GM19467 (cell line): Measurements from ENCODE around the gene RETREG1.

Experiments
- ATAC-seq: cut with Tn5 transposase; IDR thresholded peaks from one replicate; pipeline ENCODE4 v1.9.1; 2021; ENCODE audit warnings: mild to moderate bottlenecking, moderate library complexity; ENCODE audit not compliant: unreplicated experiment

Gene RETREG1

GRCh38 chr5:16534280-16534679, 82.5 kb downstream of the RETREG1 start:
- ATAC-seq = no peak

DNA sequence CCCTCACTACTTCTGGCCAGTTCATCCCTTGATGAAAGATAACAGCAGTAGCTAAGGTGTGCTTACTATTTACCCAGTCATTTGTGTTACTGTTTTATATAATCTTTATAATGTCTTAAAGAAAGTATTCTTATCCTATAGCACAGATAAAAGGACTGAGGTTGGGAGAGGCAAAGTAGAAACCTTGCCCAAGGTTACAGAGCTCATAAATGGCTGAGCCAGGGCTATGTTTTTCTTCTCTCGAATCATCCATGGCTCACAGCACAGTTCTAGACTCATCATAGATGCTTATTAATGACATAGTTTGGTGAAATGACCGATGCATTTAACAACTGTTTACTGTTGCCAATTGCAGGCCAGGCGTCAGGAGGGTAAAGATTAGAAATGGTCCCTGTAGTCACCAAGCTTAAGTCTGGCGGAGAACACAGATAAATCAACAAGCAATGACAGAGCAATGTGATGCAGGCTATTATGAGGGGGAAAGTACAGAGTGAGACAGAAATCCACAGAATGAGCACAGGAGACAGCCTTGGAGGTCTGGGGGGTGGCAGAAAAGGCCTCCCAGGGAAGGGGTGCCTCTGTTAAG, 85.6 kb downstream of the RETREG1 start:
- ATAC-seq = no peak

- no peak for ATAC-seq
These were observed 87.5 kb downstream of the RETREG1 start for GRCh38 chr5:16529306-16529705.

GRCh38 chr5:16528382-16529110, 88.3 kb downstream of the RETREG1 start:
- ATAC-seq = no peak

- no peak for ATAC-seq
These were observed 91.1 kb downstream of the RETREG1 start for GRCh38 chr5:16525651-16526050.

GRCh38 chr5:16524286-16524685, 92.5 kb downstream of the RETREG1 start:
- ATAC-seq = no peak

- no peak for ATAC-seq
These were observed 95.0 kb downstream of the RETREG1 start for GRCh38 chr5:16521521-16522483.

GRCh38 chr5:16520841-16521240, 96.0 kb downstream of the RETREG1 start:
- no peak for ATAC-seq

DNA sequence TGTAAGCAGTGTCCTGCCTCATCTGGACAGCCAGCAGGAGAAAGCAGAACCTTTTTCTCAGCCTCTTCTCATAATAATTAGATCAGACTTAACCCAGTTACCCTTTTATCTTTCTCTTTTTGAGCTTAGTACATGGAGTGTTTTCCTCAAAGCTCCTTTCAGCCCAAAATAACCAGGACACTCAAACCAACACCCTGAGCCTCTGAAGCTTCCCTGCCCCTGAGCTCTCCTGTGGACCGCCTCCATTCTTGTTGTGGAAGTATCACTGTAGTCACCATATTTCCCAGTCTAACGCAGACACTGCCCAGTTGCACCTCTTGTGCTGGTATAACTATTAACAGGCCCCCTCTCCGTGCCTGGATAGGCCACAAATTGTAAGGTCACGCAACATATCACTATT, 97.4 kb downstream of the RETREG1 start:
- no peak for ATAC-seq

GRCh38 chr5:16518606-16519005, 98.2 kb downstream of the RETREG1 start:
- ATAC-seq = no peak

GRCh38 chr5:16515532-16515931, 101.3 kb downstream of the RETREG1 start:
- ATAC-seq = no peak

- ATAC-seq = no peak
These were observed 106.7 kb downstream of the RETREG1 start for GRCh38 chr5:16510098-16510497.

GRCh38 chr5:16508730-16509531, 107.9 kb downstream of the RETREG1 start:
- ATAC-seq = no peak

GRCh38 chr5:16507716-16508115, 109.1 kb downstream of the RETREG1 start:
- no peak for ATAC-seq

- ATAC-seq = no peak
These were observed 110.9 kb downstream of the RETREG1 start for GRCh38 chr5:16505904-16506303.

DNA sequence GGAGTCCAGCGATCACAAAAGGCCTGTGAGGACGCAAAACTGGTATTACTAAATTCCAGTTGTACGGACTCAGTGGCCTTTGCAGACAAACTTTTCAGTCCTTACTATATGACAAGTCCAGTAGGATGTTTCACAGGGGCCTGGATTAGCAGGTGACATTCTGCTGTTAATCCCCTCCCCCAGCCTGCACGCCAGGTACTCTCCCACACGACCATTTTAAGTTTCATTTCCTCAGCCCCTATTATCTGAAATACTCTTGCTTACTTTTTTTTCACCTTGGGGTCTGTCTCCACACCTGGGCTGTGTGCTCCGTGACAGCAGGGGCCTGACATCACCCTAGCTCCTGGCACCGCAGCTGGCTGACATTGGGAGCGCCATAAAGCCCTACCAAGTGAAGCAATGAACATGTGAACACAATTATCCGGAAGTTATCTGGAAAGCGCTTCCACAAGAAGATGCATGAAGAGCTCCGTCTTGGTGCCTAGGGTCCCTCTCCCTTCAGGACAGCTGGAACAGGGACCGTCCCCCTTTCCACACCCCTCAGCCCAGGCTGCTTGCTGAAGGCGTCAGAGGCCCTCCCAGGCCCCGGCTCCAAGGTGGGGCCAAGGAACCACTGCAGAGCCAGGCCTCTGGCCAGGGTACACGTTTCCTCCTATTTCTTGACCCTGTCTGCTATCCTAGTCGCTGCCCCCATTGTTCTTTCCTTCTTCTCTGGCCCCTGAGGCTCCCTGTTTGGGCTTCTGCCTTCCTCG, 111.5 kb downstream of the RETREG1 start:
- ATAC-seq = no peak

DNA sequence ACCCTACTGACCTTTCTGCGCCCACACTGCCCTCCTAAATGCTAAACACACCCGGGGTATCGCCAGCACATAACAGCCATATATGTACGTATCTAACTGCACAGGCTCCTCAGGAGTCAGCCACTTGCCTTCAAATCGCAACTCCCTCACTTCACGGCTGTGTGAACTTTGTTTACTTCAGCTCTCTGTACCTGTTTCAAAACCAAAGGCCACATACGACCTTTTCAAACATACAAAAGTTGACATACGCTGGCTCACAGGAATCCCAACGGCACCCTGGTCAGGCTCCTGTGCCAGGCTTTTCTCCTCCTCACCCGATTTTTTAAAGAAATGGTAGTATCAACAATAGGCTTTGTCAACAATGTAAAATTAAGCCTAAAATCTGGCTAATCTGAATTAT, 112.2 kb downstream of the RETREG1 start:
- no peak for ATAC-seq

DNA sequence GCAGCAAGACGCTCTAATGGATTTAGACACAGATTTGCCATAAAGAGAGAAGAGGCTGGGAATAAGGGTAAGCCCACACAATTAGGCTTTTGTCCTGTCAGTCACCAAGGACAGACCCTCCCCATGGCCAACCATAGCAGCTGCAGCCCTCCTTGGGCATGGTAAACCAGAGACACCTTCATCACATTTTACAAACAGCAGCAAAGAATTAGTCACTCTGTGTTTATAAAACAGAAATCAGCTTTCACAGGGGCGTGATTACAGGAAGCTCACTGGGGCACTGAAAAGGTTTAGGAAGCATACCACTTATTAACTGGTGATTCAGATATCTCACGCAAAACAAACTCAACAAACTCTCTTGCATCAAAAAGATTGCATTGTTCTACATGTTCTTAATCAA, 113.9 kb downstream of the RETREG1 start:
- ATAC-seq = no peak

DNA sequence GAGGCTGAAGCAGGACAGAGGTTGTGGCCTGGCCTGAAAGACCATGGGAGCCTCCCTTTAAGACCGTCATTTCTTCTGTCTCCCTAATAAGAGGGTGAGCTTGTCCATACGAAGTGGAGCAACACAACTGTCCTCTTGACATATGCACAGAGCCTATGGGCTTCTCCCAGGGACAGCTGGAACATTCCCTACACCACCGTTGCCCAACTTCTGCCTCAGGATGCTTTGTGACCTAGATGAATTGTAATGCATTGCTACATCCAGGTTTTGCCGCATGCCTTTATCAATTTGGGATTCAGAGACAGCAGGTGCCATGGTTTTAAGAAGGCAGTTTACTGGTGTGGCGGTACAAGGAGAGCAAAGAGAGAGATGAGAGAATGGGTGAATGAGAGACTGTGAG, 116.8 kb downstream of the RETREG1 start:
- no peak for ATAC-seq

GRCh38 chr5:16497546-16497945, 119.3 kb downstream of the RETREG1 start:
- ATAC-seq = no peak
